HCEC 1CT (cell line): Measurements from ENCODE around the gene TSR3.

Source experiments
- DNase-seq: peaks from one replicate; pipeline ENCODE4 v3.0.0-alpha.2; 2017

The TSR3 gene

DNA sequence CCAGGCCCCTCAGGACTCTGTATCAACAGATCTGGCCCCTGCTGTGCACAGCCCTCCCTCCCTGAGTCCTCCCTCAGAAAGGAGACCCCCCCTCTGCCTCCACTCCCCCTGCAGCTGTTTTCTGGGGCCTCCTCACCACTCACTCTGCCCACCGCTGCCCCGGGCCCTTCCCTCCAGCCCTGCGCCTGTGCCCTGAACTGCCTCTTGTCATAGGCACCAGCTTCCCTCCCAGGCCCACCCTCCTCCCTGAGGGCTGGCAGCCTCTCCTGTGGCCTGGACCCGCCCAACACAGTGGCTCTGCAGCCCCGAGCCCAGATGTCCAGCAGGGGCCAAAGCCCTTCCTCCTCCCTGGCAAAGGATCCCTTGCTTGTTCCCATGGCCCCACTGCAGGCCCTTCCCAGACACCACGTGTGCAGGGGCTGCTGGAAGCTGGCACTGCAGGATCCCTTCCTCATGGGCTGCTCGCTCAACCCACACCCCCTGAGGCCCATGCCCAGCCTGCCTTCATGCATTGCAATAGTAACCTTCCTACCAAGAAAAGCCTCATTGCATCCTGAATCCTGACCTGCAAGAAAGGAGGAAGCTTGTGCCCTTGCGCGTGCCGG lies 25.8 kb upstream of the TSR3 start:
- no peak for DNase-seq

DNA sequence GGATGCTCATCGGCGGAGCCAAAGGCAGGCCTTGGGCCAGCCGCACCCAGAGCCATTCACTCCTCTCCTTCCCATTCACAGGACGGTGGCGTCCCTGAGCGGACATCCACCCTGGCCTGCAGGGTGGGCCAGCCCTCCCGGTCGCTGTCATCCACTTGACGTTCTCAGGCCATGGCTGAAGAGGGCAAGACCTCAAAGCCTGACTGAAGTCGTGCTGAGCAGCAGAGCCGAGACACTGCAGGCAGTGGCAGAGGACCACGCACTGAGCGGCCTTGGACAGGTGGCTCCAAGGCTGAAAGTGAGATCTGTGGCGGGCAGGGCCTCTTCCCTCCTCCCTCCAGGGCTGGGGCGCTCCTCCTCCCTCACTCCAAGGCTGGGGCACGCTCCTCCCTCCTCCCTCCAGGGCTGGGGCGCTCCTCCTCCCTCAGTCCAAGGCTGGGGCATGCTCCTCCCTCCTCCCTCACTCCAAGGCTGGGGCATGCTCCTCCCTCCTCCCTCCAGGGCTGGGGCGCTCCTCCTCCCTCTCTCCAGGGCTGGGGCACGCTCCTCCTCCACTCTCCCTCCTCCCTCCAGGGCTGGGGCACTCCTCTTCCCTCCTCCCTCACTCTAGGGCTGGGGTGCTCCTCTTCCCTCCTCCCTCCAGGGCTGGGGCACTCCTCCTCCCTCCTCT lies 24.2 kb upstream of the TSR3 start:
- no peak for DNase-seq

DNA sequence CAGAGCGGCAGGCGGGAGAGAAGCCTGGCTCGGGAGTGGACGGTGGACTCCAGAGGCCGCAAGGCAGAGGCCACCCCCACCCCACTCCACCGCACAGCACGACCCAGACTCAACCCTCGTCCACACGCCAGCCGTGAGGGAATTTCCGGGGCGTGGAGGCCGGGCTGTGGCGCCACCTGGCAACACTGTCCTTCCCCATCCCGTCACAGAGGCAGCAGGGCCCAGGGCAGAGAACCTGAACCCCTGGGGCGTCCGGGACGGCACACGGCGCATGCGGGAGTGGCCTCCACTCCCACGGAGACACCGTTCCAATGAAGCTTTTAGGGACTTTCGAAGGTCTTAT lies 23.6 kb upstream of the TSR3 start:
- no peak for DNase-seq

DNA sequence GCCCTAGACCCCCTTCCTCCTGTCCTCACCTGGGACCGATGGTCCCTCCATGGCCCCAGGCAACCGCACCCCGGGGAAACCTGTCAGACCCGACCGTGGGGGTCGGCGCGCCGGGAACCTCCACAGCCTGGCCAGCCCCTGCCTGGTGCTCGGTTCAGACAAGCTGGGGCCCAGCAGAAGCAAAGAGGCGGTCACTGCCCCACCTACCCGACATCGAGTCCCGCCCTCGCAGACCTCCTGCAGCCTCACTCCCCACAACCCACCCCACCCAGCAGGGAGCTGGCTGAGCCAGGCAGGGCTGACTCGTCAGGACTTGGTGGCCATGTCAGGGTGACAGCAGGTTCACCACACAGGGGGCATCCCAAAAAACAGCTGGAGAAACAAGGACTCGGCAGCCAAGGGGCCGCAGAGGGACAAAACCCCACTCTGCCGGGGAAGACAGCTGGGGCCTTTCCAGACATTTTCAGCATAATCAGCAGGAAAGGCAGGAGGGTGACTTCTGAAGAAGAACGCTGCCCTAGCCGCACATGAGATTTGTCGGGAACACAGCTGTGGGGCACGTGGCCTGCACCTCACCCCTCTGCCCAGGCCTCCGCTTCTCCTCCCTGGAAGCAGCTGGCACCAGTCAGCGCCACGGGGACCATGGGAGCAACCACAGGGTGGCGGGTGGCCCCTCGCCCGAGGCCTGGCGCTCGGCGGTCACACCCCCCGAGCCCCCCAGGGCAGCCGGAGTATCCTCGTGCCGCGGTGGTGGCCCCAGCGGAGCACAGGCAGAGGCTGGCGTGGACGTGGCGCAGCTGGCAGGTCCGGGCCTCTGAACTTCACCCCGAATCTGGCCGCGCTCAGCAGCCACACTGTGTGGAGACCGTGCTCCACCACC lies 23.0 kb upstream of the TSR3 start:
- DNase-seq = no peak

DNA sequence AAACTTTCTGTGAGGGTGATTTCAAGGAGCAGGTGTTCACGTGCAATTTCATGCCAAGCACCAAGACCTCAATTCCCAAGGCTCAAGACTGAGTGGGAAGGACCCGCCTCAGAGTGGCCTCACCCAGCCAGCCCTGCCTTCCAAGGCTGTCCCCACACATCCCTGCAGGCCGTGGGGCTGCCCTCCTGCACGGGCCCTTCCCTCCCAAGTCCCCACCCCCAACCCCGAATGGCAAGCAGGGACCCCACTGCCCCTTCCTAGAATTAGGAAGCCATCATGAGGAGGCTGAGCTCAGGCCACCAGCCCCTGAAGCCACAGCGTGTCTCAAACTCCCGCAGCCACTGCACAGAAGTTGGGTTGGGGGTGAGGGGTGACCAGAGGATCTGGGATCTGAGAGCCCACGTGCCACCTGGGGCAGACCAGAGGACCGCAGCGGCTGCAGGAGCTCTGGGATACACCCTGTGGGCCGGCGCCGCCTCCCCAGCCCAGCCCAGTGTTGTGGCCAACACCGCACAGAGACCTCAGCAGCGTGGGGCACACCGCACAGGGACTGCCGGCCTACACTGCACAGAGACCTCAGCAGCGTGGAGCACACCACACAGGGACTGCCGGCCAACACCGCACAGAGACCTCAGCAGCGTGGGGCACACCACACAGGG lies 20.7 kb upstream of the TSR3 start:
- no peak for DNase-seq

DNA sequence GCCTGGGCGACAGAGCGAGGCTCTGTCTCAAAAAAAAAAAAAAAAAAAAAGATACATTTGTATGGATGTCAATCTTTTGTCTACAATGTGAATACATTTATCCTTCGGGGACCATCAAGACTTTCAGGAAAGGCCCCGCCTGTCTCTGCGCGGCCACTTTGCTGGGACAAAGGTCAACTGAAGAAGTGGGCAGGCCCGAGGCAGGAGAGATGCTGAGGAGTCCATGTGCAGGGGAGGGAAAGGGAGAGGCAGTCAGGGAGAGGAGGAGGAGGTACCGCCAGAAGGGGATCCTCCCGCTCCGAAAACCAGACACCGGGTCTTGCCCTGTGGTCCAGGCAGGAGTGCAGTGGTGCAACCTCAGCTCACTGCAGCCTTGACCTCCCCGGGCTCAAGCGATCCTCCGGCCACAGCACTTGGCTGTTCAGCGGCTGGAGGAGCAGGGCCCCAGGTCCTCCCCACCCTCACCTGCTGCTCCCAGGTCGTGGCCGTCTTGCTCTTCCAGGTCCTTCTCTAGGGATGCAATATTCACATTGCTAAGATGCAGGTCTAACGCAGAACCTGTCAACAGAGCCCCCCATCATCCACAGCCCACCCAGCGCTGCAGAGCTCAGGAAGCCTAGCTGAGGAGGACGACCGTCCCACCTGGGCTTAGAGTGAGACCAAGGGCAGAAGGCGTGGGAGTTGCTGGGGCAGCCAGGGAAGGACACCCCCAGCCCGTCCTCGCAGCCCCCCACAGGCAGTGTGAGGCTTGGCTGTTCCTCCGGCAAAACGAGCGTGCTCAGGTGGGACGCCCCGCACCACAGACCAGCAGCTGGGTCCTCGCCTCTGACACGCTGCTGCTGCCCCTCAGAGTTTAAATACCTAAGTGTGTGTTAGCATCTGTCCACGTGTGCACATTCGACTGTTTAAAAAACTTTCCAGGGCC lies 19.6 kb upstream of the TSR3 start:
- DNase-seq = no peak

DNA sequence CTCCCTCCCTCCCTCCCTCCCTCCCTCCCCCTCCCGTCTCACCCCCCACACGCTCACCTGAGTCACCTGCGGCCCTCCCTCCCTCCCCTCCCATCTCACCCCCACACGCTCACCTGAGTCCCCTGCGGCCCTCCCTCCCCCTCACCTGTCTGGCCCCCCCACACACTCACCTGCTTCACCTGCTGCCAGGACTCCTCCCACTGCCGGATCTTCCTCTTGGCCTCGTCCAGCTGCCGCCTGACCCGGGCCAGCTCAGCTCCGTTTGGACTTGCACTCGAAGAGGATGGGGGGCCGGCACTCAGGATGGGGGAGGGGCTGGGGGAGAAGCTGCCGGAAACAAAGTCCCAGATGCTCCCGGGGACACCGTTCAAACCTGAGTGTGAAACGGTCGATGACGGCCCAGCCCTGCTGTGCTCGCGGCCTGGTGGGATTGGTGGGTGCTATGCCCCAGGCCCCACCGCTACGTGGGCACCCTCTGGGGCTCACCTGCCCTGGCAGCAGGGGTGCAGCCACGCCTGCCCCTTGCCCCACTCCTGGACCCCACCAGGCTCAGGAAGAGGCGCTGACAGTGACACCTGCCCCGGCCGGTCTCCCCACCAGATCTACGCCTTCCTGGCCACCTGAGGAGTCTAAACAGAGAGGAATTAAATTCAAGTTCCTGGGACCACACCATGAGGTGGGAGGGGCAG lies 16.0 kb upstream of the TSR3 start:
- no peak for DNase-seq

DNA sequence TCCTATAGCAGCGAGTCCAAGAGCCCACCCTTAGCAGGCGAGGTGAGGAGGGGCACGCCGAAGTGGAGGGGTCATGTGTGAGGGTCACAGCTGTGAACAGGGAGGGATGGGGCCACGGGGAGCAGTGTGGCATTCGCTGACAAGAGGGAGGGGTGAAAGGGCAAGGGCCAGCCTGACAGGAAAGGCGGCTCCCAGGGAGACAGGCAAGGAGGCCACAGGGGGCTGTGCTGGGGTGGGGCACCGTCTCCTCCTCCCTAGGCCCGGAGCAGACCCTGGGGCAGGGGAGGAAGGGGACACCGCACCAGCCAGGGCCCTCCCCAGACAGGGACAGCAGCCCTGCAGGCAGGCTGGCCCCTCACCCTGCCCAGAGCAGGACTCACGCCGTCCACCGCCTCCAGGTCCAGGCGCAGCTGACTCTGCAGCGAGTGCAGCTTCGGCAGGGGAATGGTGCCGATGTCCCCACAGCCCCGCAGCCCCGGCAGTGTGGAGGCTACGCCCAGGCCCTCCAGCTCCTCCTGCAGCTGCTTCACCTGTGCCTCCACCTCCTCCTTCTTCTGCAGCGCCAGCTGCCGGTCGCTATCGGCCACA lies 15.1 kb upstream of the TSR3 start:
- DNase-seq = no peak

DNA sequence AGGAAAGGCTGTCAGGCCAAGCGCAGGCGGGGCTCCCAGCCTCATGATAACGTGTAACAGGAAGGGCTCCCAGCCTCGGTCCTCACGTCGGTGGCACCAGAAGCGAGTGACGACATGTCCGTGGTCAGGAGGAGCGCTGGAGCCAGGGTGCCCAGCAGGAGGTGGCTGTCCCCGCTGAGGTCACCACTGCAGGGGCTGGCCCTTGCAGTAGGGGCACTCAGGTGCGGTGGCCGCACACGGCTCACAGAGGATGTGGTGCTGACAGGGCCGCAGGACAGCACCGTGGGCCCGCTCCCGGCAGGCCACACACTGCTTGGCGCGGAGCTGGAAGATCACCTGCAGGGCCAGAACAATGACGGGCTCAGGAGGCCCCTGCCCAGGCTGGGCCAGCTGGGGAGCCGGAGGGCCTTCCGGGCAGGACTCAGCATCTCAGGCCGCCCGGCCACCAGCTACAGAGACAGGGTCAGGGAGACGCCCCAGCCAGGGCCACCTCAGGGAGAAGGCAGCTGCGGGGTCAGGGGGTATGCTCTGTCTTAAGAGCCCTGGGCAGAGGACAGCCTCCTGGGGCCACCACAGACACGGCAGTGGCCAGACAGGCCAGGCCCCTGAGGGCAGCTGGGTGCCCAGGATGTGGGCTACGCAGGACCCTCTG lies 14.5 kb upstream of the TSR3 start:
- no peak for DNase-seq

DNA sequence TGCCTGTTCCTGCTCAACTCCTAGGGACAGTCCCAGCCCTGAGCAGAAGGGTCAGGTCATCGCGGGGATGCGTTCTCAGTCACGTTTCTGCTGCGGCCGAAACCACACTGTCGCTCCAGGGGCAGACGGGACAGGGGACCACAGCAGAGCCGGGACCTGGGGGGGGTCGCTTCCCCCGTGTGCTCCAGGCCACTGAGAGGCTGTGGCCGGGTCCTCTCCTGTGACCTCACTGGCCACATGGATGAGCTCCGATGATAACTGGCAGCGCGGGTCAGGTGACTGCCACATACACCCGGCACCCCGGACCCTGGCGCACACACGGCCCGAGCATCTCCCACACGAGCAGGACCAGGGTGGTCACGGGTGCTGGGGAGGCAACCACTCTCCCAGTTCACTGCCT lies 12.8 kb upstream of the TSR3 start:
- DNase-seq = no peak

DNA sequence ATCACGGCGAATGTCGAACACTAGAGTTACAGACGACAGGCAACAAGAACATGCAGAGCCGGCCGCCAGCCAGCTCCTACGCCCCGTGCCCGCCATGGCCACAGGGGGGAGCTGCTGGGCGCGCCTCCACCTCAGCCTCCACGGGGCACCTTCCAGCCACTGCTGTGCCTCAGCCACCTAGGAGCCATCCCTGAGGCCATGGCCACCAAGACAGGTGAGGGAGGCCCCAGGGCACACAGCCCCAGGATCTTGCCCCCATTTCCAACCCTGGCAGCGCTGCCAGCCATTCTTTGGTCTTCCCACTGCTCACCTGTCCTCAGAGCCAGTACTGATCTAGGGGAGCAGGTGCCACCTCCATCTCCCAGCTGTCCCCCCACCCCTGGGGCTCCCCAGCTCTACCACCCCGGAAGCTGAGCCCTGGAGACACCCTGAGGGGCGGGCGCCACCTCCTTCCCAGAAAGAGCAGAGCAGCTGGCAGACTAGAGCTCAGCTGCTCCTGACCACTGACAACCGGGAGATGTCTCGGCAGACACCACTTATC lies 11.9 kb upstream of the TSR3 start:
- peak; percentile 22 for DNase-seq

DNA sequence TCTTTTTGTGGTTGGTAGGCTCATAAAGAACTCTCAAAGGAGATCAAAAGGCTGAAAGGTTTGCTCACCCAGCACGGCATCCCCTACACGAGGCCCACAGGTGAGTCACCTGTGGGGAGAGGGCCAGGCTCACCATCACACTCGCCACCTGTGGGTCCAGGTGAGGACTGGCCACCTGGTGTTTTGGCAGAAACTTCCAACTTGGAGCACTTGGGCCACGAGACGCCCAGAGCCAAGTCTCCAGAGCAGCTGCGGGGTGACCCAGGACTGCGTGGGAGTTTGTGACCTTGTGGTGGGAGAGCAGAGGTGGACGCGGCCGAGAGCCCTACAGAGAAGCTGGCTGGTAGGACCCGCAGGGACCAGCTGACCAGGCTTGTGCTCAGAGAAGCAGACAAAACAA lies 11.1 kb upstream of the TSR3 start:
- no peak for DNase-seq

DNA sequence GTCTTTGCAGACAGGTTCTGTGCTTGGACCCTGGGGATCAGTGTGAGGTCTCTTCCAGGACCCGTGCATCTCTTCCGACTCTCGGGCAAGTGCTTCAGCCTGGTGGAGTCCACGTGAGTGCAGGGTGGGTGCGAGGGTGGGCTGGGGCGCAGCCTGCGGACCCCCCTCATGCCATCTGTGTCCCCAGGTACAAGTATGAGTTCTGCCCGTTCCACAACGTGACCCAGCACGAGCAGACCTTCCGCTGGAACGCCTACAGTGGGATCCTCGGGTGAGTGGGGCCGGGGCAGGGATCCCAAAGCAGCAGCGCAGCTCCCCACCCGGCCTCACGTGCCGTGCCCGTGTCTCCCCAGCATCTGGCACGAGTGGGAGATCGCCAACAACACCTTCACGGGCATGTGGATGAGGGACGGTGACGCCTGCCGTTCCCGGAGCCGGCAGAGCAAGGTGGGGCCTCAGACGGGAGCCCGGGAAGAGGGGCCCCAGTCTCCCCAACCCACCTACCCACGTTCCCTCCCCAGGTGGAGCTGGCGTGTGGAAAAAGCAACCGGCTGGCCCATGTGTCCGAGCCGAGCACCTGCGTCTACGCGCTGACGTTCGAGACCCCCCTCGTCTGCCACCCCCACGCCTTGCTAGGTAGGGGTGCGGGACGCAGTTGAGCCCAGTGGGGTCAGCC lies 10.1 kb upstream of the TSR3 start:
- no peak for DNase-seq

DNA sequence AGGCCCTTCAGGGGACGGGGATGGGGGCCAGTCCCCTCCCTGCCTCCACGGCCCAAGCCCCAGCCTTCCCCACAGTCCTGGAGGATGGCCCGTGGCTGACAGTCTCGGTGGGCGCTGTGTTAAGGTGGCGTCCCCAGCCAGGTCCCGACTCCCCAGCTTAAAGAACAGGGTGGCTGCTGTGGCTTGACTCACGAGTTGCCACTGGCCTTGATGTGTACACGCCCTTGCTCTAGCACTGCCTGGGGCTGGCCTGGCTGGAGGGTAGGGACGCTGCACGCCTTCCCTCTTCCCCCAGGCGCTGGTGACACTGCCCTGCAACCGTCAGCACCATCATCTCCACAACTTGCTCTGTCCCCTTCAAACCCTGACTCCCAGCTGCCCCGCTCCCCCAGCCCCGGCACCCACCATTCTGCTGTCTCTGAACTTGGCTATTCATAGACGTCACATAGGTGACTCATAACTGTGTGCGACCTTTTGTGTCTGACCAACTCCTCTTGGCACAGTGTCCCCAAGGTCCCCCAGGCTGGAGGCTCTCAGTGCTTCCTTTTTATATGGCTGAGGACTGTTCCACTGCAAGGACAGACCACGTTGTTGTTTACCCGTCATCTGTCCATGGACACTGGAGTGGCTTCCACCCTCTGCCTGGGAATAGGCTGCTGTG lies 6.4 kb upstream of the TSR3 start:
- no peak for DNase-seq

DNA sequence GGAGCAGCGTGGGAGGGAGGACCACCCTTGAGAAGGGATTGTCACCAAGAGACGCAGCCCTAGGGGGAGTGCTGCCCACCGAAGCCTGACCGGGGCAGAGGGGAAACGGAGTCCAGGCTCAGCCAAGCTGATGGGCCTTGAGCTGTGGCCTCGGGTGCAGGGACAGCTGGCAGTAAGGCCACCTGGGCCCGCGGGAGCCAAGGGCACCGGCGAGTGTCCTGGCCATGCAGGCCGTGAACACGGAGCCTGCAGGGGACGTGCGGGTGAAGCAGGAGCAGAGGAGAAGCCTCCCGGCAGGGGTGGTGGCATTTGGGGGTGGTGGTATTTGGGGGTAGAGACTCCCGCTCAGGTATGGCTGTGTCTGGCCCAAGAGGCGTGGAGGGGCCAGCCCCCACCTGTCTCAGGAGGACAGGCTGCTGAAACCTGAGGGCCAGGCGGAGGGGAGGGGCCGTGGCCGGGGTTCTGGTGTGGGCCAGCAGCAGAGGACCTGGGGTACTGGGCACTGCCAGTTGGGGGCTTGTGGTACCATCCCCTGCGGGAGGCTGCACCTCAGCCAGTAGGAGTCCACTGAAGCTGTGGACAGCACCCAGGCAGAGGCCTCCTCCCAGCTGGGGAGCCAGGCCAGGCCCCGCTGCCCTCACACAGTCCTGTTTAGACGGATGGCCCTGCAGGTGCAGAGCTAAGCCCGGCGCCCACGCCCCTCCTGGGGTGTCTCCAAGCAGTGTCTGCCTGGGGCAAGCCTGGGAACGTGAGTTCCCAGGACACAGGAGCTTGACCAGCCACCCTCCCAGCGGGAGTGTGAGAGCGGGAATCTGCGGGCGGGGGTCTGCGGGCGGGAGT lies 4.6 kb upstream of the TSR3 start:
- no peak for DNase-seq

DNA sequence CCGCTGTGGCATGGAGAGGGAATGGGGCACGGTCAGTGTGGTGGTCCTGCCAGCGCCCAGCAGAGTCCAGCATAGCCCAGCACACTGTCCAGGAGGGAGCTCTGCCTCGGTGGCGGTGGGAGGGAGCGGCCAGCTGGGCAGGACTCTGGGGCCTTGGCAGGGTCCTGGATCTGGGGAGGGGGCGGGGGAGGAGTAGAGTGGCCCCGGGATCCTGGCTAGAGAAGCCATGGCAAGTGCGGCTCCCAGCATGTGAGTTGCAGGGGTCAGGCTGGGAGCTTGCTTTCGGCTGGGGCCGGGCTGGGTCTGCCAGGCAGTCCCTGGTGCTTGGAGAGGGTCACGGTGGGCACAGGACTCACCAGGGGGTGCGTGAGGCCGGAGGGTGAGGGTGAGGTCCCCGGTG lies 3.9 kb upstream of the TSR3 start:
- no peak for DNase-seq

DNA sequence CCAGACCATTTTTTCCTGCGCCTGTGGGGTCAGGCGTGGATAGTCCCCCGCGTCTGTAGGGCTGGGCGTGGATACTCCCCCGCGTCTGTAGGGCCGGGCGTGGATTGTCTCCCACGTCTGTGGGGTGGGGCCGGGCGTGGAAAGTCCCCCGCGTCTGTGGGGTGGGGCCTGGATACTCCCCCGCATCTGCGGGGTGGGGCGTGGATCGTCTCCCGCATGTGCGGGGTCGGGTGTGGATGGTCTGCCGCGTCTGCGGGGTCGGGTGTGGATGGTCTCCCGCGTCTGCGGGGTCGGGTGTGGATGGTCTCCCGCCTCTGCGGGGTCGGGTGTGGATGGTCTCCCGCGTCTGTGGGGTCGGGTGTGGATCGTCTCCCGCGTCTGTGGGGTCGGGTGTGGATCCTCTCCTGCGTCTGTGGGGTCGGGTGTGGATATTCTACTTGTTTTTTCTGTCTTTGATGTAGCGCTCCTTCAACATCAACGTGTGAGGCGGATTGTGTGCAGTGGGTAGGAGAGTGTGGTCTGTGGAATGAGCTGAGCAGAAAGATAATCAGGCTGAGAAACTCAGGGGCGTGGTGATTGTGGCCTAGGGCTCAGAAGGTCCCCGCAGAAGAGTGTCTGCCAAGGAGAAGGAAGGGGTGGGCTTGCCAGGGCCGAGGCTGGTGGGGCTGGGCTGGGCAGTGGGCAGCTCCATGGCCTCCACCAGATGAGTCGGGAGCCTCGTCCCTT lies 3.3 kb upstream of the TSR3 start:
- no peak for DNase-seq

DNA sequence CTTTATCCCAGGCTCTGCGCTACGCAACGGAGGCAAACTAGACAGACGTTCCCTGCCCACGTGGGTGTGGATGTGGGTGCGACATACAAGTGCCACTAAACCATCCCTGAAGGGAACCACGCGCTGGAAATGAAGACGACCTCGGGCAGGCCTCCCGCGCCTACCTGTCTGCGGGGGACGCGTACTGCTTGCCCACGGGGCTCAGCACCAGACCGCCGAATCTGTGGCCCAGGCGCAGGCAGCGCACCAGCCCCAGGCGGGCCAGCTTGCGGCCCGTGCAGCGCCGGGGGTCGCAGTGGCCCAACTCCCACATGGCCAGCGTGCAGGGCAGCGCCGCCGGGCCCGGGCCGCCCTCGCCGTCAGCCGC lies 480 bp downstream of the TSR3 start:
- no peak for DNase-seq
